Heart left ventricle (tissue), 13 donors: ENCODE data around the gene ELL3.

Experiments used
- POLR2A ChIP-seq, 2 donors: fragments of 450-650 bp; IDR thresholded peaks; one replicate each; pipeline ENCODE4 v1.6.1; 2017; ENCODE audit warnings: antibody characterized with exemption in 2 of 2, mild to moderate bottlenecking in 2 of 2, moderate library complexity in 2 of 2
- TF ChIP-seq, protein P1 (sequence below), 12 donors: fragments of 200-600 bp; sonication (generic) in 4 of 12; IDR thresholded peaks; one replicate each; pipeline versions ENCODE4 v1.5.0 to v1.8.0; 2018 to 2022; ENCODE audit warnings: antibody characterized with exemption in 12 of 12, mild to moderate bottlenecking in 5 of 12
- donor health status: ischemic (EF 13 %, LVEDD 7.1; RV severe dilation, severe dysfunction).
- donor health status: DM: no; HTN: yes; CAD: no.
- donor health status: DM: no; HTN: no; CAD: no.
- donor health status: ischemic (EF 25% LVEDD 6.9; RV normal size, moderate dysfunction).
- donor health status: ischemic (EF 25% LVEDD 5.7; RV mildly dilated, moderate dysfunction).
- donor health status: ischemic (EF 35%, LVEDD 5.7; RV mildly dilated, moderate dysfunction).
- donor health status: nonischemic (EF 11% LVEDD 7.7; RV severe dilation, severe dysfunction).
- donor health status: DM: yes; HTN: yes; CAD: no.
- donor health status: PGD.
- donor health status: ischemic (EF 29% LVEDD 5.4; RV normal size, mild dysfunction).
- donor health status: nonischemic (EF 23%, LVEDD 6.1; RV moderate dilation, normal function).

DNA sequence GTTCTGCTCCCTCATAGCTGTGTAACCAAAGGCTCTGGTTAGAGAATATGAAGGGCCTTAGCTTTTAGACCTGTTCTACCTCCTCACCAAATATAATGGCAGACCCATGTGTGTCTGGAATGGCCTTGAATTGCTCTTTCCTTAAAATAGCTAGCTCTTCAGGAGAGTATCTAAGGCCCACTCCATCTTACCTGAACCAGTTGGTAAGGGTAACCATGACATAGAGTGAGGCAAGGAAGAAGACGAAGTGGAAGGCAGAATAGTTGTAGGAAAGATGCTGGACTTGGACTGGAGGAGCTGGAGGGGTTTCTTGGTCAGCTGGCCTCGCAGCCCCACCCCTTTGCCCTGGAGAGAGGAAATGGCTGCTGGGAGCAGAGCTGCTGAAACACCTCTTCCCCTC, 18.4 kb upstream of the ELL3 start:
- TF ChIP-seq, protein P1, sequence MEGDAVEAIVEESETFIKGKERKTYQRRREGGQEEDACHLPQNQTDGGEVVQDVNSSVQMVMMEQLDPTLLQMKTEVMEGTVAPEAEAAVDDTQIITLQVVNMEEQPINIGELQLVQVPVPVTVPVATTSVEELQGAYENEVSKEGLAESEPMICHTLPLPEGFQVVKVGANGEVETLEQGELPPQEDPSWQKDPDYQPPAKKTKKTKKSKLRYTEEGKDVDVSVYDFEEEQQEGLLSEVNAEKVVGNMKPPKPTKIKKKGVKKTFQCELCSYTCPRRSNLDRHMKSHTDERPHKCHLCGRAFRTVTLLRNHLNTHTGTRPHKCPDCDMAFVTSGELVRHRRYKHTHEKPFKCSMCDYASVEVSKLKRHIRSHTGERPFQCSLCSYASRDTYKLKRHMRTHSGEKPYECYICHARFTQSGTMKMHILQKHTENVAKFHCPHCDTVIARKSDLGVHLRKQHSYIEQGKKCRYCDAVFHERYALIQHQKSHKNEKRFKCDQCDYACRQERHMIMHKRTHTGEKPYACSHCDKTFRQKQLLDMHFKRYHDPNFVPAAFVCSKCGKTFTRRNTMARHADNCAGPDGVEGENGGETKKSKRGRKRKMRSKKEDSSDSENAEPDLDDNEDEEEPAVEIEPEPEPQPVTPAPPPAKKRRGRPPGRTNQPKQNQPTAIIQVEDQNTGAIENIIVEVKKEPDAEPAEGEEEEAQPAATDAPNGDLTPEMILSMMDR (IDR thresholded peaks at IDR 0.05), result no peak
- no peak for TF ChIP-seq POLR2A (IDR thresholded peaks at IDR 0.05)
